H1 (cell line): ENCODE data around the gene TSPAN2.

ENCODE experiments used
- EZH2 ChIP-seq: fragments of 200-600 bp; sonication (generic); IDR thresholded peaks from 2 replicates; pipeline ENCODE4 v1.7.1; 2012; ENCODE audit warnings: low read depth, mild to moderate bottlenecking, moderate library complexity, low read length, inconsistent platforms; ENCODE audit not compliant: severe bottlenecking
- JUND ChIP-seq: IDR thresholded peaks from 2 replicates; pipeline ENCODE4 v1.6.1; 2011; ENCODE audit warnings: mild to moderate bottlenecking, improper control_type of control experiment, low read length
- POLR2A ChIP-seq, 2 experiments: IDR thresholded peaks; 1 replicate in 1 of 2; 2 replicates in 1 of 2; pipeline ENCODE4 v1.6.1; 2011; ENCODE audit warnings: low read depth in 2 of 2, low read length in 2 of 2, mild to moderate bottlenecking in 2 of 2; ENCODE audit errors: control extremely low read depth in 1 of 2
- RAD21 ChIP-seq, 2 experiments: IDR thresholded peaks in 1 of 2; conservative IDR thresholded peaks in 1 of 2; 2 replicates each; pipeline ENCODE4 v1.6.1; 2011; ENCODE audit warnings: low read depth in 2 of 2, low read length in 2 of 2, improper control_type of control experiment in 1 of 2, inconsistent platforms in 1 of 2, mild to moderate bottlenecking in 1 of 2, moderate library complexity in 1 of 2
- SP2 ChIP-seq: IDR thresholded peaks from 2 replicates; pipeline ENCODE4 v1.6.1; 2012; ENCODE audit warnings: mild to moderate bottlenecking, low read length, inconsistent platforms
- SUZ12 ChIP-seq: fragments of 200-600 bp; sonication (generic); IDR thresholded peaks from 2 replicates; pipeline ENCODE4 v1.6.1; 2012; ENCODE audit warnings: mild to moderate bottlenecking, inconsistent platforms, low read length, moderate library complexity, mixed read lengths
- TBP ChIP-seq: IDR thresholded peaks from 2 replicates; pipeline ENCODE4 v1.6.1; 2011; ENCODE audit warnings: low read depth, low read length, improper control_type of control experiment
- TCF12 ChIP-seq: IDR thresholded peaks from 2 replicates; pipeline ENCODE4 v1.6.1; 2011; ENCODE audit warnings: low read depth, mild to moderate bottlenecking, low read length
- YY1 ChIP-seq: IDR thresholded peaks from 2 replicates; pipeline ENCODE4 v1.6.1; 2011; ENCODE audit warnings: low read depth, mild to moderate bottlenecking, low read length
- TF ChIP-seq, protein P1 (sequence below), 3 experiments: IDR thresholded peaks; 1 replicate in 2 of 3; 2 replicates in 1 of 3; pipeline versions ENCODE4 v1.5.1 to v1.6.1; 2011; ENCODE audit warnings: low read length in 3 of 3, mild to moderate bottlenecking in 3 of 3, inconsistent platforms in 2 of 3, low read depth in 1 of 3, moderate library complexity in 1 of 3; ENCODE audit not compliant: insufficient read depth in 1 of 3; ENCODE audit errors: control extremely low read depth in 1 of 3
- TF ChIP-seq, protein P2 (sequence below): IDR thresholded peaks from 2 replicates; pipeline ENCODE4 v1.6.1; 2012; ENCODE audit warnings: inconsistent platforms
- TF ChIP-seq, protein P3 (sequence below): IDR thresholded peaks from 2 replicates; pipeline ENCODE4 v1.6.1; 2011; ENCODE audit warnings: low read length, improper control_type of control experiment
- TF ChIP-seq, protein P4 (sequence below): fragments of 300-600 bp; sonication (generic); IDR thresholded peaks from 2 replicates; pipeline ENCODE4 v1.7.1; 2012; ENCODE audit warnings: low read length, moderate library complexity, mild to moderate bottlenecking, inconsistent platforms; ENCODE audit not compliant: insufficient replicate concordance

DNA sequence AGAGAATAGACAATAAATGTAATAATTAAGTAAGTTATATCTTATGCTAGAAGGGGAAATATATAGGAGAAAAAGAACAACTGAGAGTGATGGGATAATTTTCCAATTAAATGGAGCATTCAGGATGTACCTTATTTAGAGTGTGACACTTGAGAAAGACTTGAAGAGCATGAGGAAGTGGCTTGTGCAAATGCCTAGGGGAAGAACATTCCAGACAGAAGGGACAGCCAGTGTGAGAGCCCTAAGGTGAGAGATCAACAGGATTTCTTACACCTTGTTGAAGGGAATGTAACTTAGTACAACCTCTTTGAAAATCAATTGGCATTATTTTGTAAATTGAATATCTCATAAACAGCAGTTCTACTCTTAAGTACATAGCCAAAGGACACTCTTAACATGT, 28.8 kb upstream of the TSPAN2 start:
- TF ChIP-seq, protein P1, sequence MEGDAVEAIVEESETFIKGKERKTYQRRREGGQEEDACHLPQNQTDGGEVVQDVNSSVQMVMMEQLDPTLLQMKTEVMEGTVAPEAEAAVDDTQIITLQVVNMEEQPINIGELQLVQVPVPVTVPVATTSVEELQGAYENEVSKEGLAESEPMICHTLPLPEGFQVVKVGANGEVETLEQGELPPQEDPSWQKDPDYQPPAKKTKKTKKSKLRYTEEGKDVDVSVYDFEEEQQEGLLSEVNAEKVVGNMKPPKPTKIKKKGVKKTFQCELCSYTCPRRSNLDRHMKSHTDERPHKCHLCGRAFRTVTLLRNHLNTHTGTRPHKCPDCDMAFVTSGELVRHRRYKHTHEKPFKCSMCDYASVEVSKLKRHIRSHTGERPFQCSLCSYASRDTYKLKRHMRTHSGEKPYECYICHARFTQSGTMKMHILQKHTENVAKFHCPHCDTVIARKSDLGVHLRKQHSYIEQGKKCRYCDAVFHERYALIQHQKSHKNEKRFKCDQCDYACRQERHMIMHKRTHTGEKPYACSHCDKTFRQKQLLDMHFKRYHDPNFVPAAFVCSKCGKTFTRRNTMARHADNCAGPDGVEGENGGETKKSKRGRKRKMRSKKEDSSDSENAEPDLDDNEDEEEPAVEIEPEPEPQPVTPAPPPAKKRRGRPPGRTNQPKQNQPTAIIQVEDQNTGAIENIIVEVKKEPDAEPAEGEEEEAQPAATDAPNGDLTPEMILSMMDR (IDR thresholded peaks at IDR 0.05; ENCODE audit: control extremely low read depth in 1 of 3, insufficient read depth in 1 of 3, low read depth in 1 of 3, low read length in 3 of 3) = no peak
- TF ChIP-seq EZH2 (no peak), RAD21 (IDR thresholded peaks at IDR 0.05 in 1 of 2, conservative IDR thresholded peaks at IDR 0.05 in 1 of 2; ENCODE audit: low read depth in 2 of 2, low read length in 2 of 2) (no peak), SUZ12 (no peak), TCF12 (no peak), SP2 (no peak), POLR2A (IDR thresholded peaks at IDR 0.05; ENCODE audit: control extremely low read depth in 1 of 2, low read depth in 2 of 2, low read length in 2 of 2) (no peak), YY1 (no peak), TBP (no peak), JUND (no peak)
- TF ChIP-seq, protein P2, sequence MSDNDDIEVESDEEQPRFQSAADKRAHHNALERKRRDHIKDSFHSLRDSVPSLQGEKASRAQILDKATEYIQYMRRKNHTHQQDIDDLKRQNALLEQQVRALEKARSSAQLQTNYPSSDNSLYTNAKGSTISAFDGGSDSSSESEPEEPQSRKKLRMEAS = no peak
- TF ChIP-seq, protein P3, sequence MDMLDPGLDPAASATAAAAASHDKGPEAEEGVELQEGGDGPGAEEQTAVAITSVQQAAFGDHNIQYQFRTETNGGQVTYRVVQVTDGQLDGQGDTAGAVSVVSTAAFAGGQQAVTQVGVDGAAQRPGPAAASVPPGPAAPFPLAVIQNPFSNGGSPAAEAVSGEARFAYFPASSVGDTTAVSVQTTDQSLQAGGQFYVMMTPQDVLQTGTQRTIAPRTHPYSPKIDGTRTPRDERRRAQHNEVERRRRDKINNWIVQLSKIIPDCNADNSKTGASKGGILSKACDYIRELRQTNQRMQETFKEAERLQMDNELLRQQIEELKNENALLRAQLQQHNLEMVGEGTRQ = no peak
- TF ChIP-seq, protein P4, sequence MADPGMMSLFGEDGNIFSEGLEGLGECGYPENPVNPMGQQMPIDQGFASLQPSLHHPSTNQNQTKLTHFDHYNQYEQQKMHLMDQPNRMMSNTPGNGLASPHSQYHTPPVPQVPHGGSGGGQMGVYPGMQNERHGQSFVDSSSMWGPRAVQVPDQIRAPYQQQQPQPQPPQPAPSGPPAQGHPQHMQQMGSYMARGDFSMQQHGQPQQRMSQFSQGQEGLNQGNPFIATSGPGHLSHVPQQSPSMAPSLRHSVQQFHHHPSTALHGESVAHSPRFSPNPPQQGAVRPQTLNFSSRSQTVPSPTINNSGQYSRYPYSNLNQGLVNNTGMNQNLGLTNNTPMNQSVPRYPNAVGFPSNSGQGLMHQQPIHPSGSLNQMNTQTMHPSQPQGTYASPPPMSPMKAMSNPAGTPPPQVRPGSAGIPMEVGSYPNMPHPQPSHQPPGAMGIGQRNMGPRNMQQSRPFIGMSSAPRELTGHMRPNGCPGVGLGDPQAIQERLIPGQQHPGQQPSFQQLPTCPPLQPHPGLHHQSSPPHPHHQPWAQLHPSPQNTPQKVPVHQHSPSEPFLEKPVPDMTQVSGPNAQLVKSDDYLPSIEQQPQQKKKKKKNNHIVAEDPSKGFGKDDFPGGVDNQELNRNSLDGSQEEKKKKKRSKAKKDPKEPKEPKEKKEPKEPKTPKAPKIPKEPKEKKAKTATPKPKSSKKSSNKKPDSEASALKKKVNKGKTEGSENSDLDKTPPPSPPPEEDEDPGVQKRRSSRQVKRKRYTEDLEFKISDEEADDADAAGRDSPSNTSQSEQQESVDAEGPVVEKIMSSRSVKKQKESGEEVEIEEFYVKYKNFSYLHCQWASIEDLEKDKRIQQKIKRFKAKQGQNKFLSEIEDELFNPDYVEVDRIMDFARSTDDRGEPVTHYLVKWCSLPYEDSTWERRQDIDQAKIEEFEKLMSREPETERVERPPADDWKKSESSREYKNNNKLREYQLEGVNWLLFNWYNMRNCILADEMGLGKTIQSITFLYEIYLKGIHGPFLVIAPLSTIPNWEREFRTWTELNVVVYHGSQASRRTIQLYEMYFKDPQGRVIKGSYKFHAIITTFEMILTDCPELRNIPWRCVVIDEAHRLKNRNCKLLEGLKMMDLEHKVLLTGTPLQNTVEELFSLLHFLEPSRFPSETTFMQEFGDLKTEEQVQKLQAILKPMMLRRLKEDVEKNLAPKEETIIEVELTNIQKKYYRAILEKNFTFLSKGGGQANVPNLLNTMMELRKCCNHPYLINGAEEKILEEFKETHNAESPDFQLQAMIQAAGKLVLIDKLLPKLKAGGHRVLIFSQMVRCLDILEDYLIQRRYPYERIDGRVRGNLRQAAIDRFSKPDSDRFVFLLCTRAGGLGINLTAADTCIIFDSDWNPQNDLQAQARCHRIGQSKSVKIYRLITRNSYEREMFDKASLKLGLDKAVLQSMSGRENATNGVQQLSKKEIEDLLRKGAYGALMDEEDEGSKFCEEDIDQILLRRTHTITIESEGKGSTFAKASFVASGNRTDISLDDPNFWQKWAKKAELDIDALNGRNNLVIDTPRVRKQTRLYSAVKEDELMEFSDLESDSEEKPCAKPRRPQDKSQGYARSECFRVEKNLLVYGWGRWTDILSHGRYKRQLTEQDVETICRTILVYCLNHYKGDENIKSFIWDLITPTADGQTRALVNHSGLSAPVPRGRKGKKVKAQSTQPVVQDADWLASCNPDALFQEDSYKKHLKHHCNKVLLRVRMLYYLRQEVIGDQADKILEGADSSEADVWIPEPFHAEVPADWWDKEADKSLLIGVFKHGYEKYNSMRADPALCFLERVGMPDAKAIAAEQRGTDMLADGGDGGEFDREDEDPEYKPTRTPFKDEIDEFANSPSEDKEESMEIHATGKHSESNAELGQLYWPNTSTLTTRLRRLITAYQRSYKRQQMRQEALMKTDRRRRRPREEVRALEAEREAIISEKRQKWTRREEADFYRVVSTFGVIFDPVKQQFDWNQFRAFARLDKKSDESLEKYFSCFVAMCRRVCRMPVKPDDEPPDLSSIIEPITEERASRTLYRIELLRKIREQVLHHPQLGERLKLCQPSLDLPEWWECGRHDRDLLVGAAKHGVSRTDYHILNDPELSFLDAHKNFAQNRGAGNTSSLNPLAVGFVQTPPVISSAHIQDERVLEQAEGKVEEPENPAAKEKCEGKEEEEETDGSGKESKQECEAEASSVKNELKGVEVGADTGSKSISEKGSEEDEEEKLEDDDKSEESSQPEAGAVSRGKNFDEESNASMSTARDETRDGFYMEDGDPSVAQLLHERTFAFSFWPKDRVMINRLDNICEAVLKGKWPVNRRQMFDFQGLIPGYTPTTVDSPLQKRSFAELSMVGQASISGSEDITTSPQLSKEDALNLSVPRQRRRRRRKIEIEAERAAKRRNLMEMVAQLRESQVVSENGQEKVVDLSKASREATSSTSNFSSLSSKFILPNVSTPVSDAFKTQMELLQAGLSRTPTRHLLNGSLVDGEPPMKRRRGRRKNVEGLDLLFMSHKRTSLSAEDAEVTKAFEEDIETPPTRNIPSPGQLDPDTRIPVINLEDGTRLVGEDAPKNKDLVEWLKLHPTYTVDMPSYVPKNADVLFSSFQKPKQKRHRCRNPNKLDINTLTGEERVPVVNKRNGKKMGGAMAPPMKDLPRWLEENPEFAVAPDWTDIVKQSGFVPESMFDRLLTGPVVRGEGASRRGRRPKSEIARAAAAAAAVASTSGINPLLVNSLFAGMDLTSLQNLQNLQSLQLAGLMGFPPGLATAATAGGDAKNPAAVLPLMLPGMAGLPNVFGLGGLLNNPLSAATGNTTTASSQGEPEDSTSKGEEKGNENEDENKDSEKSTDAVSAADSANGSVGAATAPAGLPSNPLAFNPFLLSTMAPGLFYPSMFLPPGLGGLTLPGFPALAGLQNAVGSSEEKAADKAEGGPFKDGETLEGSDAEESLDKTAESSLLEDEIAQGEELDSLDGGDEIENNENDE = no peak
